Endometrial microvascular endothelial cells (primary cell): Measurements from ENCODE around the gene BFAR. TPM values are rescaled to one million over a fixed set of nuclear protein-coding genes. Genes with fewer than 3 reads are reported as not detected.
"Not testable (repeated sequence)": the region's sequence is repeated elsewhere in the genome, so short reads cannot be mapped to it uniquely, and the experiment has no call there.

ENCODE experiments used
- in situ Hi-C: cut with HindIII; loops from 2 replicates; pipeline ENCODE4 v1.10.0; 2017; ENCODE audit warnings: low sequenced_read_pairs, low pct_unique_long_range_greater_than_20kb; ENCODE audit errors: inconsistent ontology term
- total RNA-seq: library from RNA; depleted of rRNA; stranded (reverse); fragments of >200 nt; gene quantifications from one replicate; pipeline ENCODE4 v1.2.3, GENCODE V29; 2015; ENCODE audit errors: inconsistent ontology term

BFAR gene
- total RNA-seq, 1 donor from 2014 or later, result 89.4 TPM

DNA sequence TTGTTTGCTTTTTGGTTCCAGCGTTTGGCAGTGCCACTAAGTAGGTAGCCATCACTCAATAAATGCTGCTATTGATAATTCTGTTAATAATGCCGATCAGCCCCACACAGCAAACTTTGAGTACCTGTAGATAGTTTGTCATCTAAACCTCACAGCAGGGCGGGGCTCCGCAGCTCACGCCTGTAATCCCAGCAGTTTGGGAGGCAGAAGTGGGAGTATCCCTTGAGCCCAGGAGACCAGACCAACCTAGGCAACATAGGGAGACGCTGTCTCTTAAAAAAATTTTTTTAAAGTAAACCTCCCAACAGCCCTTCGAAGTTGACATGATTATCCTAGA lies 1.6 kb downstream of the BFAR start:
- in situ Hi-C loops, result no loop called here

DNA sequence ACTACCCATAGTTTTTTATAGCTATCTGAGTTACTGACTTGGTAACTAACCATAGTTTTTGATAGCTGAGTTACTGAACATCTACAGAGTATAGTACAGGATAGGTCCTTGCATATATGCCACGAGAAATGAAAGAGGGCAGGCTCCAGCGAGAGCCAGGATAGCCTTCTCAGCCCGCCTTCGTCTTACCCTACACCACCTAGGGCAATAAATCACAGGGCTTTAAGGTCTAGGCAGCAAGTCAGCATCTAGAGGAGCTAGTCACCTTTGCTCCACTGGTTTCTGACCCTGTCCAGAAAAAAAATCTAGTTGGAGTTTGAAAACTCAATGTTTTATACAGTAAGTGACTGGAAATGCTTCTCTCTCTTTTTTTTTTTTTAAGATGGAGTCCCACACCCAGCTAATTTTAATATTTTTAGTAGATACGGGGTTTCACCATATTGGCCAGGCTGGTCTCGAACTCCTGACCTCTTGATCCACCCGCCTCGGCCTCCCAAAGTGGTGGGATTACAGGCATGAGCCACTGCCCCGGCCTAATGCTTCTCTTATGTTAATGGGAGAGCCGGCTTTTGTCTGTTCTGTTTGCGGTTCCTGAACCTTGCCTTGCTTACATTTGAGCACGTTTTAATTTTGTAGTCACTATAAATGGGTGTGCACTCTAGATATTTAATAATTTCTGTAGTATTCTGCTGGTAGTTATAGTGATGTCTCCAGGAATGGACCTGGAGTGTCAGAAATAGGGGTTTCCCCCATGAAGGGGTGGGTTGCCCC lies 2.8 kb downstream of the BFAR start:
- in situ Hi-C loops, result no loop called here

GRCh38 chr16:14636179-14636950 lies 3.6 kb downstream of the BFAR start:
- in situ Hi-C loops, result not testable (repeated sequence)

- in situ Hi-C loops, result not testable (repeated sequence)
Measured at GRCh38 chr16:14636951-14637240, 4.1 kb downstream of the BFAR start.

DNA sequence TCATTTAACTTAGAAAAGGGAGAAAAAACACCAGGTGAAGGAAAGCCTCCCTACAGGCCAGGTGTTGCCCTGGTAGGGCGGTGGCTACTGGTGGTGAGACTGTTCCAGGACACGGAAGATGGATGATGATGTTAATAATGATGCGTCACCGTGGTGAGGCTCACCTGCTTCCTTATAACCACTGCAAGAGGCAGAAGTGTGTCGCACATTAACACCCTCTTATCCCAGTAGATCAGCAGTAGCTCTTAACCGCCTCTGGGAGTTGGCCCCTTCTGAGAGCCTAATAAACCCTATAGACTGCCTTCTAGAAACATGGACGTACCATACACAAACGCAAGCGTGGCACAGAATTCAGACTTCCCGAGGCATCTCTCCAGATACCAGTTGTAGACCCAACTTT lies 7.8 kb downstream of the BFAR start:
- in situ Hi-C loops, result no loop called here

- in situ Hi-C loops, result no loop called here
Measured at GRCh38 chr16:14641206-14641605, 8.5 kb downstream of the BFAR start.

DNA sequence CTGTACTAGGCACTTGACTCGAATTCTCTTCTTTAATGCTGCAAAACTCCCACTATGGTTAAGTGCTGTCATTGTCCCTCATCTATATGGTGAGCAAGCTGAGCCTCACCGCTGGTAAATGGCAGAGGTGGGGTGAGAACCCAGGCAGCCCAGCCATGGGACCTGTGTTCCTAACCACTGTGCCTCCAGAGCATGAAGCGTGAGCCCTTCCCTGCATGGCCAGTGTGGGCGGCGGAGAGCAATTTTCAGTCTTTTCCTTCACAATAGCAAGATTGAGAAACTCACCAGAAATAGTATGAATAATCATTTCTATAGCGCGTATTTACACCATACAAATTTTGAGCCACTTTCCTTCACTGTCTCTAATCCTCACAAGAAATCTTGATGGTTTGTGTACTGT lies 9.2 kb downstream of the BFAR start:
- in situ Hi-C loops, result no loop called here

- in situ Hi-C loops, result no loop called here
Measured at GRCh38 chr16:14649816-14650215, 17.1 kb downstream of the BFAR start.

GRCh38 chr16:14650629-14651028 lies 17.9 kb downstream of the BFAR start:
- in situ Hi-C loops, result no loop called here

DNA sequence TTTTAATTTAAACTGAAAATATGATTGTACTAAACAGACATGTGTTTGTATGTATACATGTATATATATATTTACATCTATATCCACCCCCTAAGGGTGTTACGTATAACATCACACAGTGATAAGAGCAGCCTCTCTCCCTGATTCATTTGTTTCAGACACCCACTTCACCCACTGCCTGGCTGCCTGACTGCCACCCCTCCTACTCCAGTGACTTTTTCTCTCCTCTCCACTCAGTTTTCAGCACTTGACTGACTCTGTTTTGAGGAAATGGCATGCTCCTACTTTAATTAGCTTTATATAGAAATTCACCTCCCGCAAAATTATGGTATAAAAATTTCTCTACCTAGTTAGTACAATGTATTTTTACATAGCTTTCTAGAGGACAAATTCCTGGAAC lies 20.0 kb downstream of the BFAR start:
- in situ Hi-C loops, result no loop called here

DNA sequence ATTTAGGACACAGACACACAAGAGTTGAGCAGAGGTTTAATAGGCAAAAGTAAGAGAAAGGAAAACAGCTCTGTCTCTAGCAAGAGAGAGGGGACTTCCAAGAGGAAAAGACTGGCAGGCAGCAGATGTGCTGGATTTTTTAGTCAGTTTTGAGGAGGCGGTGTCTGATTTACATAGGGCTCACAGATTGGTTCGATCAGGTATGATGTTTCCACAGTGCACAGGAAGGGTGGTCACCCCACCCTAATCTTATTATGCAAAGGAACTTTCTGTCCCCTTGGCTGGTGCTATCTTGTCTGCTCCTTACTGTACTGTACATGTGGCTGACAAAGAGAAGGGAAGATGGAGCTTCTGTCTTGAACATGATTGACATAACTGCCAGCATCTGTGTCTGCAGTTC lies 25.3 kb downstream of the BFAR start:
- in situ Hi-C loops, result no loop called here

DNA sequence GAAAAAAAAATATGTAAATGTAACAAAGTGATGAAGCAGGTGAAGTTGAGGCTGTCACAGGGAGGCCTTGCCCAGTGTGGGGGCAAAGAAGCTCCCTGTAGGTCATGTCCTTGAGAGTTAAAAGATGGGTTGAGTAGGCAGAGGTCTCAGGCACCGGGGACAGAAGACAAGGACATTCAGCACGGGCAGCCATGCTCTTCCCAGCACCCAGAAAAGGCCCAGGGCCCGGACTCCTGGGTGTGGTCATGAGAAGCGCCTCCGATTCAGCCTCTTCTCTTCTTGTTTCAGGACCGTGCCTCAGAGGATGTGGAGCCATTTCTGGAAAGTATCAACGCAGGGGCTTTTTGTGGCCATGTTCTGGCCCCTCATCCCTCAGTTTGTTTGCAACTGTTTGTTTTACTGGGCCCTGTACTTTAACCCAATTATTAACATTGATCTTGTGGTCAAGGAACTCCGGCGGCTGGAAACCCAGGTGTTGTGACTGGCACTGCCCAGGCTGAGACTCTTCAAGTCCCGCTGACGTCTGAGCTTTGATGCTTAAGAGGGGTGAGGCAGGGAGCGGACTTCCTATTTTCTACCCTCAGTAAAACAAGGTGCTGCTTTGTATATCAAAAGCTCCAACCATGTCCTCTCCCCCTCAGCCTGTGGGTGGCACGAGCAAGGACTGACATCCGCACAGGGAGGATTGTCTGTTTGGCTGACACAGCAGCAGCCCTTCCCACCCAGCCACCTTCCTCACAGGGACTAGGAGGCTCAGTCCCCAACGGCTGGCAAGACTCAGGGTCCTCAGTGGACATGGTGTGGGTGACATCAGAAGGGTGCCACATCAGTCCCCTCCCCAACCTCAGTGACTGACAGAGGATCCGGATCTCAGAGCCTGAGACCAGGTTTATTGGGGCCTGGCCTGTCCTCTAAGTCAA lies 34.9 kb downstream of the BFAR start:
- in situ Hi-C loops, result no loop called here

DNA sequence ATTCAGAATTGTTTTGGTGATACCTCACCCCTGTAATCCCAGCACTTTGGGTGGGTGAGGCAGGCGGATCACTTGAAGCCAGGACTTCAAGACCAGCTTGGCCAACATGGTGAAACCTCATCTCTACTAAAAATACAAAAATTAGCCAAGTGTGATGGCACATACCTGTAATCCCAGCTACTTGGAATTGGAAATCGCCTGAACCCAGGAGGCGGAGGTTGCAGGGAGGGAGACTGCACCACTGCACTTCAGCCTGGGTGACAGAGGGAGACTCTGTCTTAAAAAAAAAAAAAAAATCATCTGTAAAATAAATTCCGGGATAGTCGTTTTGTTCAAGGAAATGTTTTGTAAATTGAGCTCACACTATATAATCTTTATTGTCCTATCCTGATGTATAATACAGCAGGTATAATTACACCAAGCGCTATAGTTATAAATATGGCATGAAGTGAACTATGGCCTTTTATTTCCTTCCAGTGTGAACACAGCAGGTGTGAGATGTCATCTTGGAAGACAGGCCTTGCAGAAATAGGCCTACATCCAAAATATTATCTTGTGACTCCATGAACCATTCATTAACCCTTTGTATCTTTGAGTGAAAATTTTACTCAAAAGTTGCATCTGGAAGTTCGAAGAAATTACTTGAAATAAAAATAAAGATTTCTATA lies 35.9 kb downstream of the BFAR start:
- in situ Hi-C loops, result no loop called here

- in situ Hi-C loops, result no loop called here
Measured at GRCh38 chr16:14669776-14670175, 37.0 kb downstream of the BFAR start.

DNA sequence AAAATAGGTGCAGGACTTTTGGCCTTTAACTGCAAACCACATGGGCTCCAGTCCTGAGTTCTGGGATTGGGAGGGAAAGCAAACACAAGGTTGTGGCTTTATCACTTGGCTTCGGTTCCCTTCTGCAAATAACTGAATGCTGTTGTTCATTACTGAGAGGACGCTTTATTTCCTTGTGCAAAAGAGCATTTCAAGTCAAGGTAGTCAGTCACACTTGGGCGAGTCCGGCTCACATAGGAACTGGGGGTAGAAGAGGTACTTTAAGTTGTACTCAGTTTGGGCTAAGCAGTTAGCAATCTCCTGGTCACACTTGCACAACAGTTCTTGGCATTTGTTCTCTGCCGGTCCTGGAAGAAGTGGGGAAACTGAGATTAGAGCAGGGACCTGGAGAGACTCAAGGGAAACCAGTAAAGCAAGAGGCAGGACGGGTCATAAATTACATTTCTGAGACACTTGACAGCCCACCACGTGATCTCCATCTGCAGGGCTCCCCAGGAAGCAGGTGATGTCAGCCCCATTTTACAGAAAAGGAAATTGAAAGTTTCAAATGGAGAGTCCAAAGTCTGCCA lies 39.7 kb downstream of the BFAR start:
- in situ Hi-C loops, result no loop called here

GRCh38 chr16:14676633-14677032 lies 43.9 kb downstream of the BFAR start:
- in situ Hi-C loops, result no loop called here

DNA sequence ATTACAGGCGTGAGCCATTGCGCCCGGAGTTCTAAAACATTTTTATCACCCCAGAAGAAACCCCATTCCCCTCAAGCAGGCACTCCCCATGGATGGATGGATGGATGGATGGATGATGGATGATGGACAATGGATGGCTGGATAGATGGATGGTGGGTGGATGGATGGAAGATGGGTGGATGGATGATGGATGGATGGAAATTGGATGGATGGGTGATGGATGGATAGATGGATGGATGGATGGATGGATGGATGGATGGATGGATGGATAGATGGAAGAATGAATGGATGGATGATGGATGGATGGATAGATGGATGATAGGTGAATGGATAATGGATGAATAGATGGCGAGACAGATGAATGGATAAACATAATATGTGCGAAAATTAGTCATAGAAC lies 44.9 kb downstream of the BFAR start:
- in situ Hi-C loops, result no loop called here

DNA sequence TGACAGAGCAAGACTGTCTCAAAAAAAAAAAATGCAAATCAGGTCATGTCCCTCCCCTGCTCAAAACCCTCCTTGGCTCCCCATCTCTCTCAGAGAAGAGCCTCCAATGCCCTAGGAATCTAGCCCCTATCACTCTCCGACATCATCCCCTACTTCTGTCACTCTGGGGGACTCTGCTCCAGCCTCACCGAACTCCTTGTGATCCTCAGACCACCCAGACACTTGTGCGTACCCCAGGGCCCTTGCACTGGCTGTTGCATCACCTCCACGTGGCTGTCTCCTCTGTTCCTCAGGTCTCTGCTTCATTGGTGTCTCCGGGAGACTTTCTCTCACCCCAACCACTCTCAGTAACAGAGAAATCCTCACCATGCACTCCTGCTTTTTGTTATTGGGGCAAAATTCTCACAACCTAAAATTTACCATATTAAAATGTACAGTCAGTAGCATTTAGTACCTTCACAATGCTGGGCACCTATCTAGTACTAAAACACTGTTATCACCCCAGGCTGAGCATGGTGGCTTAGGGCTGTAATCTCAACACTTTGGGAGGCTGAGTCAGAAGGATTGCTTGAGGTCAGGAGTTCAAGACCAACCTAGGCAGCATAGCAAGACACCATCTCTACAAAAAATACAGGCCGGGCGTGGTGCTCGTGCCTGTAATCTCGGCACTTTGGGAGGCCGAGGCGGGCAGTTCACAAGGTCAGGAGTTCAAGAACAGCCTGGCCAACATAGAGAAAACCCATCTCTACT lies 46.2 kb downstream of the BFAR start:
- in situ Hi-C loops, result no loop called here
